K562 (cell line): ENCODE results near the gene KIAA0319L. TPM values are rescaled to one million over a fixed set of nuclear protein-coding genes. Genes with fewer than 3 reads are reported as not detected.
A peak's percentile ranks its signal among the peaks of the same experiment; 100 is the strongest.

ENCODE experiments used
- CCNT2 ChIP-seq: IDR thresholded peaks from 2 replicates; pipeline ENCODE4 v1.6.1; 2011; ENCODE audit warnings: borderline replicate concordance, low read depth, mild to moderate bottlenecking, moderate library complexity, mixed read lengths, low read length; ENCODE audit not compliant: insufficient read length; ENCODE audit errors: extremely low read depth
- CHAMP1 ChIP-seq: fragments of 450-650 bp; IDR thresholded peaks from 2 replicates; pipeline ENCODE4 v1.6.1; 2016; ENCODE audit warnings: mild to moderate bottlenecking
- HLTF ChIP-seq: fragments of 450-650 bp; IDR thresholded peaks from 2 replicates; pipeline ENCODE4 v1.6.1; 2016
- MCM7 ChIP-seq, 2 experiments: fragments of 450-650 bp; IDR thresholded peaks; 2 replicates each; pipeline ENCODE4 v1.6.1; 2016 to 2018
- POLR2G ChIP-seq: fragments of 200-400 bp; formaldehyde crosslinking; IDR thresholded peaks from 2 replicates; pipeline ENCODE4 v1.6.1; 2017; ENCODE audit warnings: low read depth, mild to moderate bottlenecking, antibody characterized with exemption, low read length, moderate library complexity
- PURB ChIP-seq: sonication (generic); formaldehyde crosslinking; IDR thresholded peaks from 2 replicates; pipeline ENCODE4 v1.9.0; 2021; ENCODE audit warnings: low read depth, mild to moderate bottlenecking, missing genetic modification reagents
- SETDB1 ChIP-seq: IDR thresholded peaks from one replicate; pipeline ENCODE4 v1.6.1; 2012; ENCODE audit warnings: low read length, control low read depth, inconsistent platforms
- SP1 ChIP-seq: sonication (generic); formaldehyde crosslinking; IDR thresholded peaks from 2 replicates; pipeline ENCODE4 v1.8.1; 2022; ENCODE audit warnings: mild to moderate bottlenecking, missing genetic modification reagents
- VEZF1 ChIP-seq: fragments of 200-800 bp; sonication (Bioruptor generic); IDR thresholded peaks from 2 replicates; pipeline ENCODE4 v1.6.1; 2017; ENCODE audit warnings: missing genetic modification characterization, missing compliant biosample characterization
- ZNF165 ChIP-seq: fragments of 250-450 bp; sonication (Bioruptor Pico); IDR thresholded peaks from 2 replicates; pipeline ENCODE4 v1.4.0; 2020; ENCODE audit warnings: borderline replicate concordance
- ZNF174 ChIP-seq: fragments of 250-450 bp; sonication (Bioruptor Pico); IDR thresholded peaks from 2 replicates; pipeline ENCODE4 v1.4.0; 2020; ENCODE audit warnings: mild to moderate bottlenecking
- ZNF318 ChIP-seq, 2 experiments: fragments of 450-650 bp; IDR thresholded peaks; 2 replicates each; pipeline ENCODE4 v1.6.1; 2016; ENCODE audit warnings: mild to moderate bottlenecking in 2 of 2, borderline replicate concordance in 1 of 2, low read depth in 1 of 2, moderate library complexity in 1 of 2
- ZNF512 ChIP-seq: IDR thresholded peaks from 2 replicates; pipeline ENCODE4 v1.6.1; 2016; ENCODE audit warnings: missing genetic modification characterization, missing compliant biosample characterization
- ZNF79 ChIP-seq: fragments of 250-450 bp; sonication (Bioruptor Pico); IDR thresholded peaks from 2 replicates; pipeline ENCODE4 v1.4.0; 2020; ENCODE audit warnings: low read depth, mild to moderate bottlenecking, moderate library complexity
- polyA plus RNA-seq, 8 experiments: library from polyadenylated mRNA; depleted of rRNA in 4 of 8; stranded (reverse) in 5 of 8; unstranded in 3 of 8; fragments of >200 nt; fragmentation: Nextera tagmentation in 2 of 8; fragmentation: Illumina TruSeq in 1 of 8; extraction: Ambion mirVana in 2 of 8; extraction: Trizol in 1 of 8; gene quantifications; 2 replicates each; pipeline versions ENCODE4 v1.2.1 to v1.2.3, GENCODE V29; 2011 to 2014; ENCODE audit warnings: inconsistent platforms in 1 of 8, missing spikeins in 1 of 8
- total RNA-seq, 7 experiments: library from RNA; depleted of rRNA in 6 of 7; stranded (reverse); fragments of >200 nt in 6 of 7; fragmentation: Illumina TruSeq in 2 of 7; extraction: Trizol in 2 of 7; gene quantifications; 2 replicates each; pipeline versions ENCODE4 v1.2.1 to v1.2.3, GENCODE V29; 2011 to 2021; ENCODE audit warnings: low replicate concordance in 1 of 7

KIAA0319L gene
- total and polyA plus RNA-seq, 9 of the 15 experiments (the other 6 are each of a cell fraction or from before 2014, with no cell fraction given) = 2.4 to 51.7 (median 27.4) TPM

- TF ChIP-seq ZNF318 (IDR thresholded peaks at IDR 0.05; ENCODE audit: borderline replicate concordance in 1 of 2, low read depth in 1 of 2) = peak in 1 of 2 experiments; percentile 78; a peak in 2 of 4 replicates
- no peak for TF ChIP-seq ZNF174 (CRISPR knock-in tag)
- no peak for TF ChIP-seq ZNF79
- peak; percentile 98 for TF ChIP-seq HLTF
- no peak for TF ChIP-seq SP1 (CRISPR knock-in tag)
- TF ChIP-seq CCNT2 = peak; percentile 77
- no peak for TF ChIP-seq ZNF165 (CRISPR knock-in tag)
- peak in 1 of 2 experiments; percentile 93; a peak in 1 of 4 replicates for TF ChIP-seq MCM7 (IDR thresholded peaks at IDR 0.05)
- 0 out of 2 replicates have a peak, but pooled peaks have one; percentile 55 for TF ChIP-seq CHAMP1
- TF ChIP-seq ZNF512 (tag) = peak; percentile 55; the same call in 1 of the 2 replicates
- TF ChIP-seq SETDB1 = no peak
- TF ChIP-seq PURB = no peak
- peak; percentile 71 for TF ChIP-seq VEZF1 (CRISPR knock-in tag)
- no peak for TF ChIP-seq POLR2G
Measured at GRCh38 chr1:35499652-35500176, 57.5 kb downstream of the KIAA0319L start (continued).
